GM12878 (cell line): ENCODE measurements around the gene BAIAP2L1.

Experiments used
- CTCF ChIP-seq, 3 experiments: IDR thresholded peaks in 2 of 3; conservative IDR thresholded peaks in 1 of 3; 2 replicates each; pipeline ENCODE4 v1.5.1; 2011; ENCODE audit warnings: low read depth in 3 of 3, low read length in 3 of 3, mild to moderate bottlenecking in 3 of 3, control low read depth in 2 of 3, moderate library complexity in 2 of 3, inconsistent platforms in 1 of 3, mixed read lengths in 1 of 3; ENCODE audit not compliant: control insufficient read depth in 2 of 3, insufficient read depth in 1 of 3; ENCODE audit errors: extremely low read depth in 1 of 3
- EP300 ChIP-seq, 2 experiments: fragments of 150-350 bp in 1 of 2; IDR thresholded peaks; 2 replicates each; pipeline ENCODE4 v1.6.1; 2011 to 2012; ENCODE audit warnings: low read depth in 2 of 2, low read length in 2 of 2, borderline replicate concordance in 1 of 2, improper control_type of control experiment in 1 of 2, inconsistent platforms in 1 of 2; ENCODE audit not compliant: control insufficient read depth in 1 of 2
- MEF2A ChIP-seq: IDR thresholded peaks from 2 replicates; pipeline ENCODE4 v1.6.1; 2011; ENCODE audit warnings: low read depth, mild to moderate bottlenecking, low read length, moderate library complexity; ENCODE audit not compliant: insufficient read depth
- MEF2B ChIP-seq: fragments of 450-650 bp; IDR thresholded peaks from 2 replicates; pipeline ENCODE4 v1.6.1; 2018; ENCODE audit warnings: mild to moderate bottlenecking, moderate library complexity; ENCODE audit not compliant: partially characterized antibody, poor library complexity, severe bottlenecking
- MYC ChIP-seq: IDR thresholded peaks from 2 replicates; pipeline ENCODE4 v1.6.1; 2011; ENCODE audit warnings: mild to moderate bottlenecking, low read length, moderate library complexity, inconsistent platforms; ENCODE audit not compliant: insufficient read depth, insufficient replicate concordance, insufficient read length, severe bottlenecking
- POLR2AphosphoS5 ChIP-seq: IDR thresholded peaks from 2 replicates; pipeline ENCODE4 v1.6.1; 2011; ENCODE audit warnings: mild to moderate bottlenecking, low read length, inconsistent platforms
- SIX5 ChIP-seq: IDR thresholded peaks from 2 replicates; pipeline ENCODE4 v1.6.1; 2011; ENCODE audit warnings: mild to moderate bottlenecking, low read depth, low read length, moderate library complexity; ENCODE audit not compliant: severe bottlenecking
- SP1 ChIP-seq: IDR thresholded peaks from one replicate; pipeline ENCODE4 v1.6.1; 2011; ENCODE audit warnings: low read depth, low read length
- ZNF384 ChIP-seq: IDR thresholded peaks from 2 replicates; pipeline ENCODE4 v1.6.1; 2012; ENCODE audit warnings: low read depth, mild to moderate bottlenecking, low read length, improper control_type of control experiment, borderline replicate concordance
- ZSCAN29 ChIP-seq: fragments of 450-650 bp; IDR thresholded peaks from 2 replicates; pipeline ENCODE4 v1.6.1; 2017; ENCODE audit warnings: mild to moderate bottlenecking, moderate library complexity

GRCh38 chr7:98378210-98378819 is 22.6 kb downstream of the BAIAP2L1 start:
- no peak for TF ChIP-seq POLR2AphosphoS5
- TF ChIP-seq ZSCAN29: no peak
- no peak for TF ChIP-seq SIX5
- TF ChIP-seq CTCF (IDR thresholded peaks at IDR 0.05 in 2 of 3, conservative IDR thresholded peaks at IDR 0.05 in 1 of 3; ENCODE audit: control insufficient read depth in 2 of 3, extremely low read depth in 1 of 3, insufficient read depth in 1 of 3, low read depth in 3 of 3, low read length in 3 of 3): no peak
- TF ChIP-seq ZNF384: no peak
- no peak for TF ChIP-seq MYC
- no peak for TF ChIP-seq EP300 (IDR thresholded peaks at IDR 0.05; ENCODE audit: borderline replicate concordance in 1 of 2, control insufficient read depth in 1 of 2, low read depth in 2 of 2, low read length in 2 of 2)
- TF ChIP-seq SP1: no peak
- no peak for TF ChIP-seq MEF2B
- no peak for TF ChIP-seq MEF2A
